ENCODE data around the gene C5orf52. TPM values are rescaled to one million over a fixed set of nuclear protein-coding genes. Genes with fewer than 3 reads are reported as not detected.
"Not testable (repeated sequence)": the region's sequence is repeated elsewhere in the genome, so short reads cannot be mapped to it uniquely, and the experiment has no call there.

C5orf52 gene
- total RNA-seq, 1 donor from 2014 or later, result not detected

GRCh38 chr5:157679801-157680200, 8.5 kb downstream of the C5orf52 start:
- no peak for TF ChIP-seq CTCF (IDR thresholded peaks at IDR 0.05)
- H3K36me3 Mint-ChIP-seq (ENCODE audit: unreplicated experiment), result no peaks in the 10 kb centered on the region

DNA sequence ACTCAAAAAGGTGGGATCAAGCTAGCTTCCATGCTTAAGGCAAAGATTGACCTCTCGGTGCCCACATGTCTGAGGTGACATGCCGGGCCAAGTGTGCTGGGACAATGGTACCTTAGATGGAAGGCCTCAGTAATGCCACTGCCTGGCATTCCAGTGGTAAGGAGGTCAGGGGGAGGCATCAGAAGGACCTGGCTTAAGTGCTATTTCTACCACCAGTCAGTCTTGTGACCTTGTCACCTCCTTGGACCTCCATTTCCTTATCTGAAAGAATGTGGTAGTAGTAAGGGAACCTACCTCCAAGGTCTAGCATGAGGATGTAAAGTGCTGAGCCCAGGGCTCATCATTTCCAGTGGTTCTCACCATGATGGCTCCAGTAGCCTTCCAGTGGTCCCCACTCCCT, 8.9 kb downstream of the C5orf52 start:
- Mint-ChIP-seq H3K27ac (ENCODE audit: unreplicated experiment) (no peak overlapping the region), H3K36me3 (ENCODE audit: unreplicated experiment) (no peaks in the 10 kb centered on the region), H3K4me3 (ENCODE audit: unreplicated experiment) (no peak overlapping the region), H3K27me3 (ENCODE audit: unreplicated experiment) (no peaks in the 10 kb centered on the region), H3K4me1 (ENCODE audit: unreplicated experiment) (no peaks in the 10 kb centered on the region), H3K9me3 (ENCODE audit: unreplicated experiment) (no peaks in the 10 kb centered on the region)
- TF ChIP-seq CTCF (IDR thresholded peaks at IDR 0.05), result no peak
- peak; percentile 23 for DNase-seq (ENCODE audit: extremely low spot score, unreplicated experiment)

More at GRCh38 chr5:157679801-157680200, 8.5 kb downstream of the C5orf52 start:
- no peak overlapping the region for H3K4me3 Mint-ChIP-seq (ENCODE audit: unreplicated experiment)
- no peaks in the 10 kb centered on the region for H3K27me3 Mint-ChIP-seq (ENCODE audit: unreplicated experiment)
- H3K4me1 Mint-ChIP-seq (ENCODE audit: unreplicated experiment), result no peaks in the 10 kb centered on the region
- H3K9me3 Mint-ChIP-seq (ENCODE audit: unreplicated experiment), result no peaks in the 10 kb centered on the region
- H3K27ac Mint-ChIP-seq (ENCODE audit: unreplicated experiment), result no peak overlapping the region
- peak; percentile 49 for DNase-seq (ENCODE audit: extremely low spot score, unreplicated experiment)

GRCh38 chr5:157681048-157681447, 9.7 kb downstream of the C5orf52 start:
- no peaks in the 10 kb centered on the region for H3K9me3 Mint-ChIP-seq (ENCODE audit: unreplicated experiment)
- no peaks in the 10 kb centered on the region for H3K36me3 Mint-ChIP-seq (ENCODE audit: unreplicated experiment)
- H3K27me3 Mint-ChIP-seq (ENCODE audit: unreplicated experiment), result no peaks in the 10 kb centered on the region
- no peak for TF ChIP-seq CTCF (IDR thresholded peaks at IDR 0.05)
- no peak overlapping the region for H3K27ac Mint-ChIP-seq (ENCODE audit: unreplicated experiment)
- peak; percentile 70 for DNase-seq (ENCODE audit: extremely low spot score, unreplicated experiment)
- no peak overlapping the region for H3K4me3 Mint-ChIP-seq (ENCODE audit: unreplicated experiment)
- H3K4me1 Mint-ChIP-seq (ENCODE audit: unreplicated experiment), result no peaks in the 10 kb centered on the region

GRCh38 chr5:157682257-157682656, 10.9 kb downstream of the C5orf52 start:
- no peak overlapping the region for H3K27ac Mint-ChIP-seq (ENCODE audit: unreplicated experiment)
- no peaks in the 10 kb centered on the region for H3K27me3 Mint-ChIP-seq (ENCODE audit: unreplicated experiment)
- H3K4me1 Mint-ChIP-seq (ENCODE audit: unreplicated experiment), result no peaks in the 10 kb centered on the region
- H3K9me3 Mint-ChIP-seq (ENCODE audit: unreplicated experiment), result no peaks in the 10 kb centered on the region
- no peak overlapping the region for H3K4me3 Mint-ChIP-seq (ENCODE audit: unreplicated experiment)
- DNase-seq (ENCODE audit: extremely low spot score, unreplicated experiment), result no peak
- H3K36me3 Mint-ChIP-seq (ENCODE audit: unreplicated experiment), result no peaks in the 10 kb centered on the region
- TF ChIP-seq CTCF (IDR thresholded peaks at IDR 0.05), result no peak

- peak; percentile 46 for DNase-seq (ENCODE audit: extremely low spot score, unreplicated experiment)
- not testable (repeated sequence) for H3K36me3 Mint-ChIP-seq (ENCODE audit: unreplicated experiment); H3K27me3 Mint-ChIP-seq (ENCODE audit: unreplicated experiment); H3K4me3 Mint-ChIP-seq (ENCODE audit: unreplicated experiment); H3K27ac Mint-ChIP-seq (ENCODE audit: unreplicated experiment); H3K4me1 Mint-ChIP-seq (ENCODE audit: unreplicated experiment); H3K9me3 Mint-ChIP-seq (ENCODE audit: unreplicated experiment)
Observed at GRCh38 chr5:157686276-157687197, 15.2 kb downstream of the C5orf52 start.

Data from osteocyte (in vitro differentiated cells).